COLO668 (cell line): ENCODE measurements around the gene CTSS.
"Not testable (repeated sequence)": the region's sequence is repeated elsewhere in the genome, so short reads cannot be mapped to it uniquely, and the experiment has no call there.

ENCODE experiments used
- DNase-seq: peaks from one replicate; lab custom pipeline; 2025; ENCODE audit not compliant: unreplicated experiment; lab: John Stamatoyannopoulos, UW

CTSS gene

DNA sequence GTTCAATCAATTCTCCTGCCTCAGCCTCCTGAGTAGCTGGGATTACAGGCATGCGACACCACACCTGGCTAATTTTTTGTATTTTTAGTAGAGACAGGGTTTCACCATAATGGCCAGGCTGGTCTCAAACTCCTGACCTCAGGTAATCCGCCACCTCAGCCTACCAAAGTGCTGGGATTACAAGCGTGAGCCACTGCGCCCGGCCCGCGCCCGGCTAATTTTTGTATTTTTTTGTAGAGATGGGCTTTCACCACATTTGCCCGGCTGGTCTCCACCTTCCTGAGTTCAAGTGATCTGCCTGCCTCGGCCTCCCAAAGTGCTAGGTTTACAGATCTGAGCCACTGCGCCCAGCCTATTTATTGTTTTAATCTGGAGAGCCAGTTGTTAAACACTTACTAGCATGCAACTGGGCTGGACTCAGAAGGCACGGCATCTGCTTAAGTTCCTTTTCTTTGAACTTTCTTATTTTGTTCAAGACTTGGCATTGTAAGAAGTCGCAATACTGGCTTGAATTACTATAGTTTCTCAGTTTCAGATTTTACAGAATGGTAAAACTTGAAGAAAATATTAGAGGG is 10.4 kb upstream of the CTSS start:
- DNase-seq: not testable (repeated sequence)

DNA sequence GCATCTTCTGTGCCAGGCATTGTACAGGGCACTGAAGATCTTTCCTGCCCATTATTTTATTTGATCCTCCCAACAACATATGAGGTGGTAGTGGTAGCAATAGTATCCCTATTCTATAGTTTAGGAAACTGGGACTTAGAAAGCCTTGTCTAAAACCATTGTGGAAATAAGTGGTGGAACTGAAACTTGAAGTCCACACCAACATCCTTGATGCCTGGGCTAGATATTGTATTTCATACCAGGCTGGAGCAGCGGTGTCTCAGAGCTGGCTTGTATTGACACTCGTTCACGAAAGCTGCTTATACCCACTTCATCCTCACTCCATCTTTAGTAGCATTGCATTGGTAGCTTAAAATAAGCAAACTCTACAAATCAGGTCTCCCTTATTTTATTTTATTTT is 9.7 kb upstream of the CTSS start:
- no peak for DNase-seq

DNA sequence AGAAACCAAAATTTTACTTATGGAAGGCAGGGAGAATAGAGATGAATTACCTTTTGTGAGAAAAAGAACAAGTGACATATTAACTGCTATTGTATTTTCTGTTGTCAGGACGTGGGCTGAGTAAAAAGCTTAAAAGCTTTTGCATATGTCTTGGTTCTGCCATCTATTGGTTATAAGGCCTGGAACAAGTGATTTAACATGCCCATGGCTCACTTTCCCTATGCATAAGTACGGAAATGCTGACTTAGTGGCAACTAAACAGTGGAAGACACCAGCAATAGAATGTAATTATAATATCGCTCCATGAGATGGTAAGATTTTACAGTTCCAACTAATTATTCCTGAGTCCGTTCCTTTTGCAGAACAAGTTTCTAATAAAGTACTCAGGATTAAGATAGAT is 6.7 kb upstream of the CTSS start:
- DNase-seq: no peak

DNA sequence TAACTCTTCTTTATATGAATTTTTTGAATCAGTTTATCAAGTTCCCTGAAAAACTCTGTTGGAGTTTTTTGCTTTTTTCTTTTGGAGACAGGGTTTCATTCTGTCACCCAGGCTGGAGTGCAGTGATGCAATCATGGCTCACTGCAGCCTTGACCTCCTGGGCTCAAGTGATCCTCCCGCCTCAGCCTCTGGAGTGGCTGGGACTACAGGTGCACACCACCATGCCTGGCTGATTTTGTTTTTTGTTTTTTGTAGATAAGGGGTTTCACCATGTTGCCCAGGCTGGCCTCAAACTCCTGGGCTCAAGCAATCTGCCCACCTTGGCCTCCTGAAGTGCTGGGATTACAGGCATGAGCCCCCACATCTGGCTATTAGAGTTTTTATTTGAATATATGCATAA is 2.1 kb upstream of the CTSS start:
- DNase-seq: not testable (repeated sequence)

DNA sequence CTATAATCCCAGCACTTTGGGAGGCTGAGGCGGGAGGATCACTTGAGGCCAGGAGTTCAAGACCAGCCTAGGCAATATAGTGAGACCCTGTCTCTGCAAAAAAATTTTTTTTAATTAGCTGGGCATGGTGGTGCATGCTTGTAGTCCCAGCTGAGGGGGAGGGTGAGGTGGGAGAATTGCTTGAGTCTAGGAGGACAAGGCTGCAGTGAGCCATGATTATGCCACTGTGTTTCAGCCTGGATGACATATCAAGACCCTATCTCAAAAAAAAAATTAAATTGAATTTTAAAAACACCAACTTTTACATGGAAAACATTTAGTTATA is 361 bp upstream of the CTSS start:
- DNase-seq: not testable (repeated sequence)

DNA sequence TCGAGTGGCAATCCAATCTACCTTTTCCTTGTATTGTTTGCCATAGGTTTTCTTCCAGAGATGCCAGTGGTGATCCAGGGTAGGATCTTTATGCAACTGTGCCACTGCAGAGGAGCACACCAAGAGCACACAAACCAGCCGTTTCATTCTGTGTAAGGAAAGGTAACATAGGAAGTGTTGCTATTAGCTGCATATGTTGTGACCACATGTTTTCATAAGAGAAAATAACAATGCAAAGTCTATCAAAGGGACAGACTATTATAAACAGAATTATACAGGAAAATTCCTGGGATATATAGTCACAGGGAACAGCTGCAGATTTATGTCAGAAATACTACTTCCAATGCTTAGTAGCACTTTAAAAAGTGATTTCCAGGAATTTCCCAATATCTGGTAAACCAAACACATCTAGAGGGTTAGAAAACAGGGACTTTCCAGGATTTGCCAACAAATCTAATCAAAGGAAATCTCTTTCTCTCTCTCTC is 919 bp downstream of the CTSS start:
- no peak for DNase-seq

DNA sequence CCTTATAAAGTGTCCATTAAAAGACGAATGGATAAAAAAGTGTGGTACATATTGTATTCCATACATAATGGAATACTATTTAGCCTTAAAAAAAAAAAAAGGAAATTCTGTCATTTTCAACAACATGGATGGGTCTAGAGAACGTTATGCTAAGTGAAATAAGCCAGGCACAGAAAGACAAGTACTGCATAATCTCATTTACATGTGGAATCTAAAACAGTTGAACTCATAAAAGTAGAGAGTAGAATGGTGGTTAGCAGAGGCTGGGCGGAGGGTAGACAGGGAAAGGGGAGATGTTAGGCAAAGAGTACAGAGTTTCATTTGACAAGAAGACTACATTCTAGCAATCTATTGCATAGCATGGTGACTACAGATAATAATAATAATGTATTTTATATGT is 2.6 kb downstream of the CTSS start:
- no peak for DNase-seq

DNA sequence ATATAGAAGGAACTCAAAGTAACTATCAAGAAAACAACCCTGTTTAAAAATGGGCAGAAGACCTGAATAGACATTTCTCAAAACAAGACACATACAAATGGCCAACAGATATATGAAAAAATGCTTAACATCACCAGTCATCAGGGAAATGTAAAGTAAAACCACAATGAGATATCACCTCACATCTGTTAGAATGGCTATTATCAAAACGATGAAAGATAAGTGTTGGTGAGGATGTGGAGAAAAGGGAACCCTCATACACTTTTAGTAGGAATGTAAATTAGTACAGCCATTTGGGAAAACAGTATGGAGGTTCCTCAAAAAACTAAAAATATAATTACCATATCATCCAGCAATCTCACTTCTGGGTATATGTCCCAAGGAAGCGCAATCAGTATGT is 3.0 kb downstream of the CTSS start:
- DNase-seq: no peak

DNA sequence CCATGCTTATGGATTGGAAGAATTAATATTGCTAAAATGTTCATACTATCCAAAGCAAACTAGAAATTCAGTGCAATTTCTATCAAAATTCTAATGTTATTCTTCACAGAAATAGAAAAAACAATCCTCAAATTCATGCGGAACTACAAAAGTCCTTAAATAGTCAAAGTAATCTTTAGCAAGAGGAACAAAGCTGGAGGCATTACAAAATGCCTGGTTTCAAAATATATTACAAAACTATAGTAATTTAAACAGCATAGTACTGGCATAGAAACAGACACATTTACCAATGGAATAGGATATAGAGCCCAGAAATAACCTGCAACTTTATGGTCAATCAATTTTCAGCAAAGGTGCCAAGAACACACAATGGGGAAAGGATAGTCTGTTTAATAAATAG is 3.8 kb downstream of the CTSS start:
- no peak for DNase-seq

DNA sequence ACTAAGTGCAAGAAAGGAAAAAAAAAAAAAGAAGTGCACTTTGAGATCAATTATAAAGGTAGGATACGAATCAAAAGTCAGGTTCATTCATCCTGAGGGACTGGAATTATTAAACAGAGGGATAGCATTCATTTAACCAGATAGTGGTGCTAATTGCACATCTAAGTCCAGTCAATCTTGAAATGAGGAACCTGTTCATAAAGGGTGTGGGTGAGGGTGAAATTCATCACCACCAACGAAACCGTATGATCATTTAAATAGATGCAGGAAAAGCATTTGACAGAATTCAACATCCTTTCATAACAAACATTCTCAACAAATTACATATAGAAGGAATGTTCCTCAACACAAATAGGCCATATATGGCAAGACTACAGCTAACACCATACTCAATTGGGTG is 5.6 kb downstream of the CTSS start:
- no peak for DNase-seq

DNA sequence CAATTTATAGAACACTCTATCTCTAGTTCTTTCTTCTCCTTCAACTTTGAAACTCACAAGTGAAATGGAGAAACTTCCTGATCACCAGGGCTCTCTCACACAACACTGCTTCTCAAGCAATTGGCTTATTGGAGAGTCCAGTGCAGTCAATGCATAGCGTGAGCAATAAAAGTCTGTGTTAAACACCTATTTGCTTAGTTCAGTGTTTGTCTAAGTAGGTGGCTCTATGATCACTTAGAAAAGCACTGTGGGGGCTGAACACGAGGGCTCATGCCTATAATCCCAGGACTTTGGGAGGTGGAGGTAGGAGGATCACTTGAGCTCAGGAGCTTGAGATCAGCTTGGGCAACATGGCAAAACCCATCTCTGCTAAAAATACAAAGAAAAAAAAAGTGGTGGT is 12.2 kb downstream of the CTSS start:
- DNase-seq: no peak

DNA sequence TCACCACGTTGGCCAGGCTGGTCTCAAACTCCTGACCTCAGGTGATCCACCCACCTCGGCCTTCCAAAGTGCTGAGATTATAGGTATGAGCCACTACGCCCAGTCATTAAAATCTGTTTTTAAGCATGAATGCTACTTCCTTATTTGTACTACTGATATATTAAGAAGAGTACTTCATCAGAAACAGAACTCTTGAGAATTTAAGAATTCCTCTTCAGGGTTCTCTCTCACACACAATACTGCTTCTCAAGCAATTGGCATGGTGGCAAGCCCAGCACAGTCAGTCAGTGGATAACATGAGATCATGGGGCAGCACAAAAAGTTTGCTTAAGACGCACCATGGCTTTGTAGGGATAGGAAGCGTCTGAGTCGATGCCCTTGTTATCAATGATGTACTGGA is 14.1 kb downstream of the CTSS start:
- no peak for DNase-seq

DNA sequence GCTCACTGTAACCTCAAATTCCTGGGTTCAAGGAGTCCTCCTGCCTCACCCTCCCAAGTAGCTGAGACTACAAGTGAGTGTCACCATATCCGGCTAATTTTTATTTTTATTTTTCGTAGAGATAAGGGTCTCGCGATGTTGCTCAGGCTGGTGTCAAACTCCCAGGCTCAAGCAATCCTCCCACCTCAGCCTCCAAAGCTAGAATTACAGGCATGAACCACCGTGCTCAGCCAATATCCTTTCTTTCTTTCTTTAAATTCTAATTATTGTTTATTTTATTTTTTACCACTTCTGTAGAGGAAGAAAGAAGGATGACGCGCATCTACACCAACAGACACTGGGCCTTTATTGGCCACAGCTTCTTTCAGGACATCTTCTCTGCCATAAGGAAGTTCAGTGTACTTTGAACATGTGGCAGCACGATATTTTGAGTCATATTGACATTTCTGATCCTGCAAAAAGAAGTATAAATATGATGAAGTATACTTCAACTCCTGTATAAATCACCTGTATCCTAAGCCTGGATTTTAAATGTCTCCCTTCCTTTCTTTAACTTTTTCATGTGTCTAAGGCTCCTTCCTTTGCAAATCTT is 15.8 kb downstream of the CTSS start:
- DNase-seq: no peak

DNA sequence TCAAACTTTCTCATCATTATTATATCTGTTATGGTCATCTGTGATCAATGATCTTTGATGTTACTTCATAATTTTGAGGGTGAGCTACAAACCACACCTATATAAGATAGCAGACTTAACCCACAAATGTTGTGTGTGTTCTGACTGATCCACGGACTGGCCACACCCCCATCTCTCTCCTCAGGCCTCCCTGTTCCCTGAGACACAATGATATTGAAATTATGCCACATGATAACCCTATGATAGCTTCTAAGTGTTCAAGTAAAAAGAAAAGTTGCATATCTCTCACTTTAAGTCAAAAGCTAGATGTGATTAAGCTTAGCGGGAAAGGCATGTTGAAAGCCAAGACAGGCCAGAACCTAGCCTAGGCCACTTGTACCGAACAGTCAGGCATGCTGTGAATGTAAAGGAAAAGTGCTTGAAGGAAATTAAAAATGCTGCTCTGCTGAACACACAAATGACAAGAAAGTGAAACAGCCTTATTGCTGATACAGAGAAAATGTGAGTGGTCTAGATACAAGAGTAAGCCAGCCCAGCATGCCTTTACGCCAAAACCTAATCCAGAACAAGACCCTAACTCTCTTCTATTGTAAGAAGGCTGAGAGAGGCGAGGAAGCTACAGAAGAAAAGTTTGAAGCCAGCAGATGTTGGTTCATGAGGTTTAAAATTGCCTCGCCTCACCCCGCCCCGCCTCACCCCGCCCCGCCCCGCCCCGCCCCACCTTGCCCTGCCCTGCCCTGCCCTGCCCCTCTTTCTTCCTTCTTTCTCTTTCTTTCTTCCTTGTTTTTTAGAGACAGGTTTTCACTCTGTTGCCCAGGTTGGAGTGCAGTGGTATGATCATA is 16.5 kb downstream of the CTSS start:
- no peak for DNase-seq

DNA sequence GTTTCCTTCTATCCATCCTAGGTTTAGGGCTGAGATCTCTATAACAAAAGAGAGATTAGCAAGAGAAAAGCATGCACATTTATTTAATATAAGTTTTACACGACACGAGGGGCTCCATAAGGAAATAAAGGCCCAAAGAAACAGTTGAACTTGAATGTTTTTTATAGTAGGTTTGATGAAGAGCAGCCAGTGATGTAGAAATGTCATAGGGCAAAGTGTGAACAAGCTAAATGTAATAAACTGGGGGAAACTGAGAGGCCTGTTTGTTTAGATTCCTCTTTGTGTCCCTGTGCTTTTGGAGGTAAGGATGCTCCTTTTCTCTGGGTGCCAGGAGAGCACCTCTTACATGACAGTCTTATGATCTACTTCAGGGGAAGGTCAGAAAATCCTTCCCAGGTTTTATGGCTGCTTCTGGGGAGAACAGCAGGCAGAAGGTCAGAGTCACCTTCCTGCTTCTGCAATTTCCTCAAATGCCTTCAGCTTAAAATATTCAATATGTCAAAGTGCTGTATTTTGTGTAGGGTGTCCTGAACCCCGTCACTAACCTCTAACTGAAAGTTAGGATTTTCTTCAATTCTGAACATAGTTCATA is 35.4 kb downstream of the CTSS start:
- DNase-seq: no peak

DNA sequence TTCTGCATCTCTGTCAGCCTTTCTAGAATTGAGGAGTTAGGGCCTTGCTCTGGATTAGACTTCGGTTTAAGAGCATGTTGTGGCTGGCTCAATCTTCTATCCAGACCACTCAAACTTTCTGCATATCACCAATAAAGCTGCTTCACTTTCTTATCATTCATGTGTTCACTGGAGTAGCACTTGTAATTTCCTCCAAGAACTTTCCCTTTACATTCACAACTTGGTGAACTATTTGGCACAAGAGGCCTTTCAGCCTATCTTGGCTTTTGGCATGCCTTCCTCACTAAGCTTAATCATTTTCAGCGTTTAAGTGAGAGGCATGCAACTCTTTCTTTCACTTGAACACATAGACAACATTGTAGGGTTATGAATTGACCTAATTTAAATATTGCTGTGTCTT is 41.2 kb downstream of the CTSS start:
- DNase-seq: no peak

DNA sequence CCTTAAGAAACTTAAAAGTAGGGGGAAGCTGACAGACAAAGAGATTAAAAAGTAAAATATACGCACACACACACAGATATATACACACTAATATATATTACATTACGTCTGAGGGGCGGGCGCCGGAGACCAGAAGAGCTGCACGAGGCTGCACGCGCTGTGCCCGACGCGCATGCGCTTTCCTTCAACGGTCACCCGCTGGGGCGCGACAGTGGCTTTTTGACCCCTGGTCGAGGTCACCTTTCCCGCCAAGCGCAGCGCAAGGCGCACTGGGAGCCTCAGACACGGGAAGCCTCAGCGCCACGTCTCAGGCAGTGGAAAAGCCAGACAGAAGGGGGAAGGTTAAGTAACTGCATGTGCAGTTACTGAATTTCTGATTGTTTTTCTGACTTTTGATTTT is 44.9 kb downstream of the CTSS start, which contains the start of gene HORMAD1:
Gene HORMAD1 (minus strand): TSS at position 193 of the 400 bp plus-strand sequence. CDS start 1,390 bp downstream, outside the sequence.
- DNase-seq: no peak

DNA sequence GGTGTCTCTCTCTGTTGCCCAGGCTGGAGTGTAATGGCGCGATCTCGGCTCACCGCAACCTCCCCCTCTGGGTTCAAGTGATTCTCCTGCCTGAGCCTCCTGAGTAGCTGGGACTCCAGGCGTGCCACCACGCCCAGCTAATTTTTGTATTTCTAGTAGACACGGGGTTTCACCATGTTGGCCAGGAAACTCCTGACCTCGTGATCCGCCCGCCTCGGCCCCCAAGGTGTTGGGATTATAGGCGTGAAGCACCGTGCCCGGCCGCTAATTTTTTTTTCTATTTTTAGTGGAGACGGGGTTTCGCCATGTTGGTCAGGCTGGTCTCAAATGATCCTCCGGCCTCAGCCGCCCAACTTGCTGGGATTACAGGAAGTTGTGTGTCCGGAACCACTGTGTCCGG is 45.5 kb downstream of the CTSS start:
- no peak for DNase-seq

DNA sequence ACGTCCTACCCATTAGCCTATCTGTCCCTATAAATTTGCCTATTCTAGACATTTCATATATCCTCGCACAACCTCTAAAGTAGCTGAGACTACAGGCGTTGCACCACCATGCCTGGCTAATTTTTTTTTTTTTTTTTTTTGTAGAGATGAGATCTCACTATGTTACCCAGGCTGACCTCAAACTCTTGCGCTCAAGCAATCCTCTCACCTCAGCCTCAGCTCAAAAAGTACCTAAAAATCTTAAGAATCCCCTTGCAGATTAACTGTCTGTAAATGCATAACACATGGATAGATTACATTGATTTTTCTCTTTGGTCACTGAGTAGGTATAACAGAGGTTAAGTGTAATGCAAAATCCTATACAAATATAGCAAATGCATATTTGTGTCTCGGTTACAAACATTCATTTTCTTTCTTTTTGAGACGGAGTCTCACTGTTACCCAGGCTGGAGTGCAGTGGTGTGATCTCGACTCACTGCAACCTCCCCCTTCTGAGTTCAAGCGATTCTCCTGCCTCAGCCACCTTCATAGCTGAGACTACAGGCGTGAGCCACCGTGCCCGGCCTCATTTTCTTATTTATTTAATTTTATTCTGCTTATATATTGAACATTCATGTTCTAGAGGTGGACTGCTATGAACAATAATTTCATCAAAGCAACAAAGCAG is 47.2 kb downstream of the CTSS start:
- DNase-seq: no peak

DNA sequence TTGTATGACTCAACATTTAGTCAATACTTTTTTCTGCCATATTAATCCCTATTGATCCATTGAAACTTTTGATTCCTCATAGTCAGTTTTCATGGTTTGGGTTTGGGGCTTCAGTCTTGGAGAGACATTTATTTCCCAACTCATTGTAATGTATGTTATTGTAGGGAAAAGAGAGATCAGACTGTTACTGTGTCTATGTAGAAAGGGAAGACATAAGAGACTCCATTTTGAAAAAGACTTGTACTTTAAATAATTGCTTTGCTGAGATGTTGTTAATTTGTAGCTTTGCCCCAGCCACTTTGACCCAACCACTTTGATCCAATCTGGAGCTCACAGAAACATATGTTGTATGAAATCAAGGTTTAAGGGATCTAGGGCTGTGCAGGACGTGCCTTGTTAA is 56.5 kb downstream of the CTSS start:
- DNase-seq: not testable (repeated sequence)

DNA sequence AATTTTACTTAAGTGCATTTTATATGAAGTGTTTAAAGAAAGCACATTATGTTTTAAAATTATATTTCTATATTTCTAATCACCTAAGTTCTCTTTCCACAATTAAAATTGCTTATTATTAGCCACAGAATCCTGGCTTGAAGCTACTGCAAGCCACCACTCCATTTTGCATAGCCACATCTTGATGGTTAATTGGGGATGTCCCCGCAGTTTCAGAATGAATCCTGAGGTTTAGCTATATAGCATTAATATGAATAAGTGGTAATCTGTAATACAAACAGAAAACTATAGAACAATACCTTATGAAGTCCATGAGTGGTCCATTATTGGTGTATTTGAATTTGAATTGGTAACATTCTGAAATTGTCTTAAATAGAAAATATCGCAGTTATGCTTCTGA is 57.0 kb downstream of the CTSS start:
- DNase-seq: no peak
